Measurements from ENCODE around the gene PHEX. TPM values are rescaled to one million over a fixed set of nuclear protein-coding genes. Genes with fewer than 3 reads are reported as not detected.

Gene PHEX
- total and polyA plus RNA-seq, 5 donors: 0.02 to 0.29 (median 0.08) TPM; not detected in 2

- H3K4me3 ChIP-seq (ENCODE audit: low read length): no peak overlapping the region
- 23% methylated on average over 13 of the region's 13 CpGs for WGBS
- intact Hi-C loops (cut with DNase I): loop anchor here in 1 of 4 donors (10.0 kb wide), 1 partner anchor 48 kb away; no protein-coding TSS in a partner anchor
- H3K9me3 ChIP-seq (ENCODE audit: control insufficient read depth, low read length): no peaks in the 10 kb centered on the region
- no peak overlapping the region for H3K27ac ChIP-seq (ENCODE audit: low read length)
- H3K4me1 ChIP-seq (ENCODE audit: control insufficient read depth, insufficient read depth, low read length): no peaks in the 10 kb centered on the region
- DNase-seq (peak; percentile 54 to 80 (median 78)), ATAC-seq (peak; percentile 77 to 79)
- H3K27me3 ChIP-seq (ENCODE audit: control insufficient read depth, insufficient read depth): no peaks in the 10 kb centered on the region
Observed at GRCh38 chrX:22192419-22193060, 160.4 kb downstream of the PHEX start.

- ATAC-seq: no peak
- DNase-seq: no peak
- Histone ChIP-seq H3K27ac (ENCODE audit: low read length) (no peak overlapping the region), H3K4me3 (ENCODE audit: low read length) (no peak overlapping the region), H3K27me3 (ENCODE audit: control insufficient read depth, insufficient read depth) (no peaks in the 10 kb centered on the region), H3K9me3 (ENCODE audit: control insufficient read depth, low read length) (no peaks in the 10 kb centered on the region), H3K4me1 (ENCODE audit: control insufficient read depth, insufficient read depth, low read length) (no peaks in the 10 kb centered on the region)
- intact Hi-C loops (cut with DNase I): loop anchor here in 1 of 4 donors (10.0 kb wide), 1 partner anchor 49 kb away; no protein-coding TSS in a partner anchor
- WGBS: 86% methylated on average over 8 of the region's 8 CpGs
Observed at GRCh38 chrX:22193851-22194659, 161.9 kb downstream of the PHEX start.

DNA sequence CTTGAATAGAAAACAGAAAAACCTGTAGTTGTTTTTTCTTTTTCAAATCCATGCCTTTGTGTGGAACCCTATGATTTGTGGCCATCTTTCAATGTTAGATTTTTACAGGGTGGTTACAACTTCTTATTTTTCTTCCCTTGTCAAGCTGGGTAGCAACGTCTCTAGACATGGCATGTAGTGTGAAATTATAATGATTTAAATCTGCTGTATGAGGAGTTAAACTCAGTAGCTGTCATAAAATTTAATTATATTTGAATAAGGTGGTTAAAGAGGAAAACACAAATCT is 162.5 kb downstream of the PHEX start:
- ATAC-seq (no peak), DNase-seq (no peak)
- Histone ChIP-seq H3K27me3 (ENCODE audit: control insufficient read depth, insufficient read depth) (no peaks in the 10 kb centered on the region), H3K9me3 (ENCODE audit: control insufficient read depth, low read length) (no peaks in the 10 kb centered on the region), H3K4me3 (ENCODE audit: low read length) (no peak overlapping the region), H3K27ac (ENCODE audit: low read length) (no peak overlapping the region), H3K4me1 (ENCODE audit: control insufficient read depth, insufficient read depth, low read length) (no peaks in the 10 kb centered on the region)
- intact Hi-C loops (cut with DNase I): loop anchor here in 1 of 4 donors (10.0 kb wide), 1 partner anchor 50 kb away; no protein-coding TSS in a partner anchor
- 61% methylated on average over 1 of the region's 1 CpG for WGBS

- intact Hi-C loops (cut with DNase I): loop anchor here in 1 of 4 donors (10.0 kb wide), 1 partner anchor 51 kb away; no protein-coding TSS in a partner anchor
Observed at GRCh38 chrX:22196149-22196548, 164.0 kb downstream of the PHEX start.

DNA sequence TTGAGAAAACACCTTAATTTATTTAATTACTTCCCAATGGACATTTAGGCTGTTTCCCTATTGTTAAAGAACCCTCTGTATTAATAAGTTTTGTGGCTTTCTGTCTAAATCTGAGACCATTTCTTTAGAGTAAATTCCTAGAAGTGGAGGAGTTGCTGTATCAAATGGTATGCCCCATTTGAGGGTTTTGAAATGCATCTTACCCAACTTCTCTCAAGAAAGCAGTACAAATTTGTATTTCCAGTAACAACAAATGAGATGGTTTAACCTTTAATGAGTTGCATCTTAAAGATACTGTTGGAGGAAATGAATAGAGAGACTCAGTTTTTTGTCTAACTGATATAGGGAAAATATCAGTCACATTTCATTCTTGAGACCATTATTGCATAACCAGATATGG is 170.1 kb downstream of the PHEX start:
- Histone ChIP-seq H3K27ac (ENCODE audit: low read length) (no peak overlapping the region), H3K27me3 (ENCODE audit: control insufficient read depth, insufficient read depth) (no peaks in the 10 kb centered on the region), H3K4me3 (ENCODE audit: low read length) (no peak overlapping the region), H3K9me3 (ENCODE audit: control insufficient read depth, low read length) (no peaks in the 10 kb centered on the region), H3K4me1 (ENCODE audit: control insufficient read depth, insufficient read depth, low read length) (no peaks in the 10 kb centered on the region)
- ATAC-seq (no peak), DNase-seq (no peak)
- intact Hi-C loops (cut with DNase I): no loop called here

More at GRCh38 chrX:22196149-22196548, 164.0 kb downstream of the PHEX start:
- Histone ChIP-seq H3K4me3 (ENCODE audit: low read length) (no peak overlapping the region), H3K4me1 (ENCODE audit: control insufficient read depth, insufficient read depth, low read length) (no peaks in the 10 kb centered on the region), H3K9me3 (ENCODE audit: control insufficient read depth, low read length) (no peaks in the 10 kb centered on the region), H3K27ac (ENCODE audit: low read length) (no peak overlapping the region), H3K27me3 (ENCODE audit: control insufficient read depth, insufficient read depth) (no peaks in the 10 kb centered on the region)
- DNase-seq (no peak), ATAC-seq (no peak)
- 83% methylated on average over 1 of the region's 1 CpG for WGBS

- Histone ChIP-seq H3K27ac (ENCODE audit: low read length) (no peak overlapping the region), H3K9me3 (ENCODE audit: control insufficient read depth, low read length) (no peaks in the 10 kb centered on the region), H3K4me3 (ENCODE audit: low read length) (no peak overlapping the region), H3K4me1 (ENCODE audit: control insufficient read depth, insufficient read depth, low read length) (no peaks in the 10 kb centered on the region), H3K27me3 (ENCODE audit: control insufficient read depth, insufficient read depth) (no peaks in the 10 kb centered on the region)
- no peak for ATAC-seq
- no peak for DNase-seq
- intact Hi-C loops (cut with DNase I): no loop called here
Observed at GRCh38 chrX:22203186-22203585, 171.1 kb downstream of the PHEX start.

GRCh38 chrX:22206781-22207180 is 174.7 kb downstream of the PHEX start:
- Histone ChIP-seq H3K4me1 (ENCODE audit: control insufficient read depth, insufficient read depth, low read length) (no peaks in the 10 kb centered on the region), H3K4me3 (ENCODE audit: low read length) (no peak overlapping the region), H3K9me3 (ENCODE audit: control insufficient read depth, low read length) (no peaks in the 10 kb centered on the region), H3K27me3 (ENCODE audit: control insufficient read depth, insufficient read depth) (no peaks in the 10 kb centered on the region), H3K27ac (ENCODE audit: low read length) (no peak overlapping the region)
- WGBS: 88% methylated on average over 1 of the region's 1 CpG
- ATAC-seq (no peak), DNase-seq (no peak)
- intact Hi-C loops (cut with DNase I): no loop called here

DNA sequence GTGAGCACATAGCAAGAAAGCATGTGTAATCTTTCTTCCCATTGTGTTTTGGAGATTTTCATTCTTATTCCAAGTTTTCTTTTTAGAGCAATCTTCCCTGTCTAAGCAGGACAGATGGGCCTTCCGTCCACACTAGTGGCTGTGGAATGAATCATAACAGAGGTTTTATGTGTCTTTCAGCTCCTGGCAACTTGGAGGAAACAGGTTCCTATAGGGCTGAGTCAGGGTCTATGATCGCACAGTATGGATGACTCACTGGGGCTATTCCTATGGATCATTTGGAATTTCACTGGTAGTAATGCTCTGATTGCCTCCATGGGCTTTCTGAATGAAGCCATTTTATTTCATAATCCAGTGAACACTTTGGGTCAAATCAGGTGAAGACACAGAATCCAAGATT is 188.8 kb downstream of the PHEX start:
- Histone ChIP-seq H3K4me3 (ENCODE audit: low read length) (no peak overlapping the region), H3K27ac (ENCODE audit: low read length) (no peak overlapping the region), H3K27me3 (ENCODE audit: control insufficient read depth, insufficient read depth) (no peaks in the 10 kb centered on the region), H3K9me3 (ENCODE audit: control insufficient read depth, low read length) (no peaks in the 10 kb centered on the region), H3K4me1 (ENCODE audit: control insufficient read depth, insufficient read depth, low read length) (no peaks in the 10 kb centered on the region)
- intact Hi-C loops (cut with DNase I): no loop called here
- DNase-seq: no peak
- ATAC-seq: no peak
- WGBS: 88% methylated on average over 2 of the region's 2 CpGs

- WGBS: 80% methylated on average over 6 of the region's 6 CpGs
Observed at GRCh38 chrX:22234380-22234779, 202.3 kb downstream of the PHEX start.

DNA sequence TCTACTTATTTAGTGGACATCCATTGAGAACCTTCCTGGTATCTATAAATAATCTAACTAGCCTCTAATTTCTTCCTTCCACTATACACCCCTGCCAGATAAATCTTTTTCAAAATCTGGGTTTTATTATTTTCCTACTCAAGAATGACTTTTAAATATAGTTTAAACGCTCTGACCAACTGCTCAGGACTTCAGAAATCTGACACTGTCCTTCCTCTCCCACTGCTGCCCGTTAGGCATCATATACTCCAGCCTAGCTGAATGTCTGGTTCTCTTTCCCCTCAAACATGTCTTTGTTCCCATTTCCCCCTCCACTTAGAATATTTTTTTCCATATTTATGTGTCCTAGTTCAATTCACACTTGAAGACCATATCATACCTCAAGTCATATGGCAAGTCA is 205.4 kb downstream of the PHEX start:
- Histone ChIP-seq H3K4me3 (ENCODE audit: low read length) (no peak overlapping the region), H3K27me3 (ENCODE audit: control insufficient read depth, insufficient read depth) (no peaks in the 10 kb centered on the region), H3K9me3 (ENCODE audit: control insufficient read depth, low read length) (no peaks in the 10 kb centered on the region), H3K4me1 (ENCODE audit: control insufficient read depth, insufficient read depth, low read length) (no peaks in the 10 kb centered on the region), H3K27ac (ENCODE audit: low read length) (no peak overlapping the region)
- DNase-seq: no peak
- WGBS: 64% methylated on average over 2 of the region's 2 CpGs
- ATAC-seq: no peak
- intact Hi-C loops (cut with DNase I): no loop called here

More at GRCh38 chrX:22234380-22234779, 202.3 kb downstream of the PHEX start:
- Histone ChIP-seq H3K4me1 (ENCODE audit: control insufficient read depth, insufficient read depth, low read length) (no peaks in the 10 kb centered on the region), H3K4me3 (ENCODE audit: low read length) (no peak overlapping the region), H3K9me3 (ENCODE audit: control insufficient read depth, low read length) (no peaks in the 10 kb centered on the region), H3K27me3 (ENCODE audit: control insufficient read depth, insufficient read depth) (no peaks in the 10 kb centered on the region), H3K27ac (ENCODE audit: low read length) (no peak overlapping the region)
- no peak for DNase-seq
- intact Hi-C loops (cut with DNase I): no loop called here
- no peak for ATAC-seq

DNA sequence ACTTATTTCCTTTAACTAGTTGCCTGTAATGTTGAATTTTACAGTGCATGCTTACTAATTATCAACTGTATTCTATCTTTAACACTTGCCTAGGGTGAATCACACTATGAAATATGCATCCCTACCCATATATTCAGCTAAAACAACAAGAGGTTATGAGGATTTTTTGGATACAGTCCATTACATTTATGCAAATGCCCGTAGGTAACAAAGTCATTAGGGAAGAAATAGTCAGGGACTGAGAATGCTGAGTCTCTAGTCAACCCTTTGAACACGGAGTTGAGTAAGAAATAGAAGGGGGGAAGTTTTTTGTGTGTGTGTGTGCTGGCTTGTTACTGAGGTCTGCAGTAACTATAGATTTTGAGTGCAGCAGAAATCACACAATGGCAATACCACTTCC is 214.5 kb downstream of the PHEX start:
- H3K27ac ChIP-seq (ENCODE audit: low read length): no peak overlapping the region
- no peak overlapping the region for H3K4me3 ChIP-seq (ENCODE audit: low read length)
- DNase-seq: no peak
- H3K4me1 ChIP-seq (ENCODE audit: control insufficient read depth, insufficient read depth, low read length): no peaks in the 10 kb centered on the region
- H3K9me3 ChIP-seq (ENCODE audit: control insufficient read depth, low read length): no peaks in the 10 kb centered on the region
- intact Hi-C loops (cut with DNase I): no loop called here
- WGBS: 64% methylated on average over 2 of the region's 2 CpGs
- H3K27me3 ChIP-seq (ENCODE audit: control insufficient read depth, insufficient read depth): no peaks in the 10 kb centered on the region
- ATAC-seq: no peak

All from right cardiac atrium (tissue), 5 donors.